ENCODE data around the gene MAEA.

The MAEA gene

DNA sequence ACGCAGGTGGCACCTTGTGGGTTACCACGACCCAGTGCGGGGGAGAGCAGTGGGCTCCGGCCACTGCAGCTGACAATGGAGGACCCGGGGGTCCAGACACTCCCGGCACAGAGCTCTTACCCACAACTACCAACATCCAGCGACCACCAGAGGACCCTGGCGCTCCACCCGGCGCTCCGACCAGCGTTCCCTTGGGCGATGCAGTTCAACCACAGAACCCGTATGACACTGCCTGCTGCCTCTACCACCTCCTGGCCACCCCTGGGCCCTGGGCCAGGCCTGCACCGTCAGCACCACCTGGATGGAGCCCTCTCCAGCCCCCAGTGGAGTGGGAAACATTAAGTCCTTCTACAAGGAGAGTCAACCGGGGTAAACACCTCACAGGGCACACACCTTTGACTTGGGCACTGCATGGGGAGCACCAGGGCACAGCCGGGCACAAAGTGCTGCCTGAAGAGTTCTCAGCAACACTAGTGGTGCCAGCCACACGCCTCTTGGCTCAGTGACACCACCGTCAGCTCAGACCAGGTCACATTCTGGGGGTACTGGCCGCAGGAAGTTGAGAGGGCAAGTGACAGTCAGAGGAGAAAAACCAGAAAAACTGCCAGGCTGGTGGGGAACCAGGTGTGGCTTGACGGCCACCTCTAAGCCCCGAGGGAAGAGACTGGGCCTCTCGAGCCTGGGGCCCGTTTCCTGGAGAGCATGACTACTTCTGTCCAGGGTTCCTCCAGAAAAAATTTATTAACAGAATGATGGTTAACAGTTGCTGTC is 43.4 kb upstream of the MAEA start:
- peak overlapping the region; percentile 90 for H3K4me3 ChIP-seq (ENCODE audit: low read depth, low read length)
- peak; percentile 58 for DNase-seq (ENCODE audit: low read depth)
- TF ChIP-seq POLR2A (IDR thresholded peaks at IDR 0.05; ENCODE audit: extremely low read depth, insufficient read length) (no peak), MYC (IDR thresholded peaks at IDR 0.05; ENCODE audit: low read depth, low read length) (no peak)
- TF ChIP-seq, protein P1, sequence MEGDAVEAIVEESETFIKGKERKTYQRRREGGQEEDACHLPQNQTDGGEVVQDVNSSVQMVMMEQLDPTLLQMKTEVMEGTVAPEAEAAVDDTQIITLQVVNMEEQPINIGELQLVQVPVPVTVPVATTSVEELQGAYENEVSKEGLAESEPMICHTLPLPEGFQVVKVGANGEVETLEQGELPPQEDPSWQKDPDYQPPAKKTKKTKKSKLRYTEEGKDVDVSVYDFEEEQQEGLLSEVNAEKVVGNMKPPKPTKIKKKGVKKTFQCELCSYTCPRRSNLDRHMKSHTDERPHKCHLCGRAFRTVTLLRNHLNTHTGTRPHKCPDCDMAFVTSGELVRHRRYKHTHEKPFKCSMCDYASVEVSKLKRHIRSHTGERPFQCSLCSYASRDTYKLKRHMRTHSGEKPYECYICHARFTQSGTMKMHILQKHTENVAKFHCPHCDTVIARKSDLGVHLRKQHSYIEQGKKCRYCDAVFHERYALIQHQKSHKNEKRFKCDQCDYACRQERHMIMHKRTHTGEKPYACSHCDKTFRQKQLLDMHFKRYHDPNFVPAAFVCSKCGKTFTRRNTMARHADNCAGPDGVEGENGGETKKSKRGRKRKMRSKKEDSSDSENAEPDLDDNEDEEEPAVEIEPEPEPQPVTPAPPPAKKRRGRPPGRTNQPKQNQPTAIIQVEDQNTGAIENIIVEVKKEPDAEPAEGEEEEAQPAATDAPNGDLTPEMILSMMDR (IDR thresholded peaks at IDR 0.05; ENCODE audit: low read depth, low read length), result no peak
- TF ChIP-seq, protein P2, sequence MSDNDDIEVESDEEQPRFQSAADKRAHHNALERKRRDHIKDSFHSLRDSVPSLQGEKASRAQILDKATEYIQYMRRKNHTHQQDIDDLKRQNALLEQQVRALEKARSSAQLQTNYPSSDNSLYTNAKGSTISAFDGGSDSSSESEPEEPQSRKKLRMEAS (IDR thresholded peaks at IDR 0.05; ENCODE audit: low read depth, low read length), result no peak

DNA sequence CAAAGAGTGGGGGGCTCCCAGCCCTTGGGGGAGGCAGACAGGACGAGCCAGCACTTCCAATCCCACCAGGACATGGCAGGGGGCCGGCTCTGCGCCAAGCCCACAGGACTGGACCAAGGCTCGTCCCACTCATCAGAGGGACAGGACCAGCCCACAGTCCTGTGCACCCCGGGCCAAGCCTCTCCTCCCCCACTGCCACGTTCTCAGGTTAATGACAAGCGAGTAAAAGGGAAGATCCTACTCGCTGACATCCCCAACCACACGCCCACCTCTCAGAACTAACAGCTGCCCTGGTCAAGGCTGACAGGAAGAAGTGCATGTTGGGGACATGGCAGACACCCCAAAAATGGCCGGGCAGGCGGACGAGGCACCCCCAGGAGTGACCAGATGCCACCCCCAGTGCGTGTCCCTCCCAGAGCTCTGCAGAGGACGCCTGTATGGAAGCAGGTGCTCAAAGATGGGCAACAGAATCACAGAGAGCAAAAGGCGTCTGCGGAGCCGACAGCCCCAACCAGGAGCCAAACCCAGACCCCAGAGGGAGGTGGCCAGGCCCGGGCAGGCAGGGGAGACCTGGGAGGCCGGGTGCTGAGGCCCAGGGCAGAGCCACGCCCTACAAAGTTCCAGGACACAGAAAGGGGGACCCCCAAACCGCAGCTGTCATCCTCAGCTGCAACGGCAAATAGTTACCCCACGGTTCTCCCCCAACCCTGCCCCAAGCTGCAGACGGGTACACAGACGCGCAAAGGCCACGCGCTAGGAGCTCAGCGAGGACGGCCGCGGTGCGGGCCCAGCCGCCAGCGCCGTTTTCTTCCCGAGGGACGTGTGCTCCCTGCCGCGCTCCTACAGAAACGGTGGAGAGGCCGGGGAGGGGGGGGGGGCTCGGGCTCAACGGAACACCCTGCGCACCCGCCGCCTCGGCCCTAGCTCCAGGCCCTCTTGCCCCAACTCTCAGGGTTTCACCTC is 42.5 kb upstream of the MAEA start:
- no peak for TF ChIP-seq POLR2A (IDR thresholded peaks at IDR 0.05; ENCODE audit: extremely low read depth, insufficient read length)
- TF ChIP-seq, protein P2 (IDR thresholded peaks at IDR 0.05; ENCODE audit: low read depth, low read length), result peak; percentile 40; the same call in 1 of the 2 replicates
- 0 out of 2 replicates have a peak, but pooled peaks have one; percentile 37 for TF ChIP-seq MYC (IDR thresholded peaks at IDR 0.05; ENCODE audit: low read depth, low read length)
- peak; percentile 73 for DNase-seq (ENCODE audit: low read depth)

DNA sequence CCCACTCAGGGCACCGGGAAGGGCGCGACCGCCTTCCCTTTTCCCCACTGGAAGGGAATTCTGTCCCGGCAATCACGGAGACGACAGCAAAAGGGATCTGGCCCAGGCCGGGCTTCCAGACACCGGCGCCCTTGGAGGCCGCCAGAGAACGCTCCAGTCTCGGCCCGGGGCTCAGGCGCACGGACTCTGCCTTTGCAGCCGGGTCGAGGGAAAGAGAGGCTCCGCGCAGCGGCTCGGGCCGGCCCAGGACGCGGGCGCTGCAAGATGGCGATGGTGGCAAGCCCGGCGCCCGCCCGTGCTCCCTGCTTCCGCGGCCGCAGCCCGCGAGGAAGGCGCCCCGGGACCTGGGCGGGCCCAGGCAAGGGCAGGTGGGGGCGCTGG is 41.8 kb upstream of the MAEA start:
- H3K4me3 ChIP-seq (ENCODE audit: low read depth, low read length), result peak overlapping the region; percentile 90
- no peak for DNase-seq (ENCODE audit: low read depth)
- TF ChIP-seq, protein P2 (IDR thresholded peaks at IDR 0.05; ENCODE audit: low read depth, low read length), result no peak
- TF ChIP-seq POLR2A (IDR thresholded peaks at IDR 0.05; ENCODE audit: extremely low read depth, insufficient read length) (no peak), MYC (IDR thresholded peaks at IDR 0.05; ENCODE audit: low read depth, low read length) (no peak)
- TF ChIP-seq, protein P1 (IDR thresholded peaks at IDR 0.05; ENCODE audit: low read depth, low read length), result no peak

More for the DNA sequence above, 42.5 kb upstream of the MAEA start:
- peak overlapping the region; percentile 90 for H3K4me3 ChIP-seq (ENCODE audit: low read depth, low read length)

DNA sequence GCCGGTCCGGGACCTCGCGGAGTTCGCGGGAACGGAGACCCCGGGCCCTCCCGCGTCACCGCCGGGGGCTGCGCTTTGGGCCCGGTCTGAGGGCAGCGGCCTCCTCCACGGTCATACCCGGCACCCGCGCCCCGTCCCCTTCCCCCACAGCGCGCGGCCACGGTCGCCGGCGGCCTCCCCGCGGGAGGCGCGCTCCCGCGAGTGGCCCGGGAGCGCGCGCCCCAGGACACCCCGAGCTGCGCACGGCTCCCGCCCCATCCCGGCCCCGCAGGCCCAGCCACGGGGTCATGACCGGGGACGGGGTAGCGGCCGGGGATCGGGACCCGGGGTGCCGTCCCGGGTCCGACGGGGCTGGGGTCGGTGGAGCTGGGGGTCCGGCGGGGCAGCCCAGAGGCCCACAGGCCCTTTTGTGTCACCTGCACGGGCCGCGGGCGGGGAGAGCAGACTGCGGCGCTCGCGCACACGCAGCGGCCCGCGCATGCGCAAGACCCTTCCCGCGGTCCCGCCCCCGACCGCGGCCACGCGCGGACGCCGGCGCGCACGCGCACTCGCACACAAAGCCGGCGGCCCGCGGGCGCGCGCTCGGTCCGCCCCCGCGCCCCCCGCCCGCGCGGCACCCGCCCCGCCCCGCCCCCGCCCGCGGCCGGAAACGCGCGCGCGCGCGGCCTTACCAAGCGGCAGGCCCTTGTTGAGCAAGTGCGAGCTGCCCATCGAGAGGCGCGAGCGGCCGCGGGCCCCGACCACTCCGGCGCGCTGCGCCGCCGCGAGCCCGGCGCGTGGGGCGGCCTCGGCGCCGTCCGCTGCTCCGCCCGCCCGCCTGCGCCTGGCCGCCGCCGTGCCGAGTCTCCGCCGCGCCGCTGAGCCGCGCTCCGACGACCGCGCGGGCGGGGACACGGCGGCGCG is 41.2 kb upstream of the MAEA start, which contains the start of gene CTBP1:
Gene CTBP1, minus strand, starts transcription at position 886 of the 903 bp plus-strand sequence. CDS start 7,799 bp downstream, outside the sequence.
- TF ChIP-seq, protein P2 (IDR thresholded peaks at IDR 0.05; ENCODE audit: low read depth, low read length), result no peak
- TF ChIP-seq, protein P1 (IDR thresholded peaks at IDR 0.05; ENCODE audit: low read depth, low read length), result no peak
- TF ChIP-seq MYC (IDR thresholded peaks at IDR 0.05; ENCODE audit: low read depth, low read length) (peak; percentile 18; the same call in 1 of the 2 replicates), POLR2A (IDR thresholded peaks at IDR 0.05; ENCODE audit: extremely low read depth, insufficient read length) (peak; percentile 80)
- peak within 1 kb of the TSS; percentile 90 for H3K4me3 ChIP-seq (ENCODE audit: low read depth, low read length)
- peak; percentile 87 for DNase-seq (ENCODE audit: low read depth)

DNA sequence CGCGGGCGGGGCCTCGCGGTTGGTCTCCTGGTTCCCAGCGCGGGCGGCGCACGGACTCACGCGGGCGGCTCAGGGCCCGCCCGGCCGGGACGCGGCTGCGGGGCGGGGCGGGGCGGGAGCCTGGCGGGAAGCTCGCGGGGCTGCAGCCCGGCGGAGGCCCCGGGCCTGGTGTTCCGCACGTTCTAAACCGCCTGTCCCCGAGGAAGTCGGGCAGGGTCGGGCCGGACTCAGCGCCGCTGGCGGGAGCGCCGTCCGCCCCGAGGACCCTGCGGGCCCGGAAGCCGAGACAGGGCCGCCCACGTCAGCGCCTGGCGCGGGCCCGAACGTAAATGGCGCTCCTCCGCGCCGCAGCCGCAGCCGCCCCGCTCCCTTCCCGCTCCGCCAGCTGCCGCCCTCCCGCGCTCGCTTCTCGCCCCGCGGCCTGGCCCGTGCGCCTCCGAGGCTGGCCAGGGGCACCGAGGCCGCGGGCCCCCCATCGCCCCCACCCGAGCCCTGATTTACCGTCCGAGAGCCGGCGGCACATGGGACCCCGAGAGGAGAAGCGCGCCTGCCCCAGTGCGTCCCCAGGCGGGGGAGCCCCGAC is 40.5 kb upstream of the MAEA start:
- TF ChIP-seq POLR2A (IDR thresholded peaks at IDR 0.05; ENCODE audit: extremely low read depth, insufficient read length) (peak; percentile 53), MYC (IDR thresholded peaks at IDR 0.05; ENCODE audit: low read depth, low read length) (peak; percentile 35; the same call in 1 of the 2 replicates)
- TF ChIP-seq, protein P2 (IDR thresholded peaks at IDR 0.05; ENCODE audit: low read depth, low read length), result peak; percentile 31; the same call in 1 of the 2 replicates
- TF ChIP-seq, protein P1 (IDR thresholded peaks at IDR 0.05; ENCODE audit: low read depth, low read length), result no peak
- peak overlapping the region; percentile 64 for H3K4me3 ChIP-seq (ENCODE audit: low read depth, low read length)
- peak; percentile 94 for DNase-seq (ENCODE audit: low read depth)

All from NB4 (cell line).